A549 (cell line): ENCODE data around the gene SMOC1. TPM values are rescaled to one million over a fixed set of nuclear protein-coding genes. Genes with fewer than 3 reads are reported as not detected.

Experiments used
- ATAC-seq, 2 experiments: fragments of 200-7000 bp in 1 of 2; fragments of >200 bp in 1 of 2; cut with Nextera tagmentation in 1 of 2; cut with Tn5 transposase in 1 of 2; 3 replicates each; pipeline versions ENCODE4 v1.8.0 to v1.9.1; 2018 to 2020; ENCODE audit warnings: mild to moderate bottlenecking in 1 of 2, moderate library complexity in 1 of 2
- CTCF ChIA-PET: fragments of 300-600 bp; sonication (Branson Sonifier 250); formaldehyde crosslinking; extraction: SDS; loops from one replicate; lab custom pipeline; 2021; ENCODE audit warnings: antibody characterized with exemption, inconsistent platforms; lab: Yijun Ruan, JAX
- POLR2A ChIA-PET: fragments of 350-600 bp; formaldehyde crosslinking; extraction: SDS; loops from one replicate; lab custom pipeline; 2021; ENCODE audit warnings: antibody characterized with exemption, inconsistent platforms; lab: Yijun Ruan, JAX
- DNase-seq, 2 experiments: peaks; one replicate each; pipeline versions ENCODE4 v3.0.0 to v3.0.0-alpha.2; 2011 to 2016; ENCODE audit warnings: low read depth in 1 of 2, low spot score in 1 of 2
- FAIRE-seq: peaks from 2 replicates; lab custom pipeline; 2011; peaks lifted over from hg19 to GRCh38; lab: Jason Lieb, UNC
- H3K27ac ChIP-seq, 2 experiments: fragments of >200 bp; sonication (Bioruptor Twin); formaldehyde crosslinking; 3 replicates each; pipeline ENCODE4 v1.5.1; 2016 to 2017
- H3K4me1 ChIP-seq: fragments of >200 bp; sonication (Bioruptor Twin); formaldehyde crosslinking; 3 replicates; pipeline ENCODE4 v1.6.1; 2016
- H3K4me2 ChIP-seq: fragments of >200 bp; sonication (Bioruptor Twin); formaldehyde crosslinking; 3 replicates; pipeline ENCODE4 v1.6.1; 2016
- H3K4me3 ChIP-seq: fragments of >200 bp; sonication (Bioruptor Twin); formaldehyde crosslinking; 3 replicates; pipeline ENCODE4 v1.5.1; 2016
- H3K9me3 ChIP-seq: fragments of >200 bp; sonication (Bioruptor Twin); formaldehyde crosslinking; 3 replicates; pipeline ENCODE4 v1.6.1; 2016
- BCL3 ChIP-seq: fragments of >200 bp; sonication (Bioruptor Twin); formaldehyde crosslinking; IDR thresholded peaks from 3 replicates; pipeline ENCODE4 v1.6.1; 2016
- BHLHE40 ChIP-seq: IDR thresholded peaks from 2 replicates; pipeline ENCODE4 v1.6.1; 2012; ENCODE audit warnings: low read depth, low read length, inconsistent platforms
- CEBPB ChIP-seq, 2 experiments: fragments of >200 bp in 1 of 2; sonication (Bioruptor Twin) in 1 of 2; formaldehyde crosslinking in 1 of 2; IDR thresholded peaks; 2 replicates each; pipeline ENCODE4 v1.6.1; 2012 to 2016
- ESRRA ChIP-seq: fragments of 150-350 bp; IDR thresholded peaks from 2 replicates; pipeline ENCODE4 v1.6.1; 2014; ENCODE audit warnings: mild to moderate bottlenecking, low read length, borderline replicate concordance
- FOSL2 ChIP-seq, 2 experiments: fragments of 450-650 bp in 1 of 2; fragments of >200 bp in 1 of 2; sonication (Bioruptor Twin) in 1 of 2; formaldehyde crosslinking; IDR thresholded peaks; 2 replicates each; pipeline versions ENCODE4 v1.5.0 to v1.6.1; 2016 to 2020; ENCODE audit warnings: mild to moderate bottlenecking in 1 of 2, moderate library complexity in 1 of 2
- GATA3 ChIP-seq: IDR thresholded peaks from 2 replicates; pipeline ENCODE4 v1.6.1; 2012; ENCODE audit warnings: borderline replicate concordance
- HDAC2 ChIP-seq: fragments of 200-600 bp; sonication (generic); IDR thresholded peaks from 2 replicates; pipeline ENCODE4 v1.6.1; 2016
- HES2 ChIP-seq: fragments of >200 bp; sonication (Bioruptor Twin); formaldehyde crosslinking; IDR thresholded peaks from 2 replicates; pipeline ENCODE4 v1.6.1; 2016
- JUNB ChIP-seq: fragments of >200 bp; sonication (Bioruptor Twin); formaldehyde crosslinking; IDR thresholded peaks from 2 replicates; pipeline ENCODE4 v1.6.1; 2016
- KDM1A ChIP-seq: fragments of 200-600 bp; sonication (generic); IDR thresholded peaks from 2 replicates; pipeline ENCODE4 v1.6.1; 2016; ENCODE audit warnings: low read depth, mild to moderate bottlenecking
- MYC ChIP-seq: IDR thresholded peaks from 2 replicates; pipeline ENCODE4 v1.6.1; 2012; ENCODE audit warnings: mild to moderate bottlenecking, inconsistent platforms, low read length, improper control_type of control experiment, borderline replicate concordance
- NFE2L2 ChIP-seq: fragments of 150-350 bp; conservative IDR thresholded peaks from 2 replicates; pipeline ENCODE4 v1.6.1; 2014; ENCODE audit warnings: low read length
- PHF8 ChIP-seq: fragments of 200-600 bp; sonication (generic); IDR thresholded peaks from 2 replicates; pipeline ENCODE4 v1.6.1; 2016; ENCODE audit warnings: low read depth, mild to moderate bottlenecking, antibody characterized with exemption, moderate library complexity, borderline replicate concordance
- RAD21 ChIP-seq, 2 experiments: fragments of >200 bp in 1 of 2; sonication (Bioruptor Twin) in 1 of 2; formaldehyde crosslinking in 1 of 2; IDR thresholded peaks in 1 of 2; conservative IDR thresholded peaks in 1 of 2; 2 replicates in 1 of 2; 3 replicates in 1 of 2; pipeline ENCODE4 v1.6.1; 2012 to 2018; ENCODE audit warnings: inconsistent platforms in 1 of 2
- RARB ChIP-seq: fragments of 250-450 bp; sonication (Bioruptor Pico); IDR thresholded peaks from 2 replicates; pipeline ENCODE4 v1.8.0; 2021; ENCODE audit warnings: mild to moderate bottlenecking, moderate library complexity
- RNF2 ChIP-seq: fragments of 200-600 bp; sonication (generic); IDR thresholded peaks from 2 replicates; pipeline ENCODE4 v1.6.1; 2016; ENCODE audit warnings: low read depth, mild to moderate bottlenecking, antibody characterized with exemption, moderate library complexity, borderline replicate concordance
- SMC3 ChIP-seq: fragments of >200 bp; sonication (Bioruptor Twin); formaldehyde crosslinking; IDR thresholded peaks from 3 replicates; pipeline ENCODE4 v1.6.1; 2018; ENCODE audit warnings: inconsistent platforms
- TFCP2L1 ChIP-seq: fragments of 250-450 bp; sonication (Bioruptor Pico); IDR thresholded peaks from 2 replicates; pipeline ENCODE4 v1.5.0; 2021; ENCODE audit warnings: mild to moderate bottlenecking
- ZNF302 ChIP-seq: fragments of 250-450 bp; sonication (Bioruptor Pico); IDR thresholded peaks from 2 replicates; pipeline ENCODE4 v1.9.0; 2021; ENCODE audit warnings: inconsistent platforms, mild to moderate bottlenecking, moderate library complexity
- WGBS: methylation state at CpG from one replicate; pipeline ENCODE4 v1.1.6; 2017; ENCODE audit errors: missing lambda C conversion rate; 5-methylcytosine and 5-hydroxymethylcytosine counted together
- polyA plus RNA-seq, 4 experiments: library from polyadenylated mRNA; depleted of rRNA in 3 of 4; stranded (reverse); fragments of >200 nt; fragmentation: RNase III in 1 of 4; extraction: RNeasy Plus Mini Kit Qiagen cat#74134 plus additional on column Dnase treatment in 1 of 4; gene quantifications; 2 replicates in 3 of 4; 3 replicates in 1 of 4; pipeline ENCODE4 v1.2.3, GENCODE V29; 2011 to 2017
- TF ChIP-seq, protein P1 (sequence below): fragments of 250-450 bp; sonication (Bioruptor Pico); IDR thresholded peaks from 2 replicates; pipeline ENCODE4 v1.5.0; 2021; ENCODE audit warnings: mild to moderate bottlenecking, moderate library complexity, borderline replicate concordance
- TF ChIP-seq, protein P2 (sequence below): fragments of 450-650 bp; IDR thresholded peaks from 2 replicates; pipeline ENCODE4 v1.6.1; 2014; ENCODE audit warnings: antibody characterized with exemption
- TF ChIP-seq, protein P3 (sequence below): fragments of 150-350 bp; IDR thresholded peaks from 2 replicates; pipeline ENCODE4 v1.6.1; 2014; ENCODE audit warnings: low read depth, mild to moderate bottlenecking, low read length

SMOC1 gene
- polyA plus RNA-seq, 2 of the 4 experiments (the other 2 are of a cell fraction), result 12.2 to 18.4 TPM

DNA sequence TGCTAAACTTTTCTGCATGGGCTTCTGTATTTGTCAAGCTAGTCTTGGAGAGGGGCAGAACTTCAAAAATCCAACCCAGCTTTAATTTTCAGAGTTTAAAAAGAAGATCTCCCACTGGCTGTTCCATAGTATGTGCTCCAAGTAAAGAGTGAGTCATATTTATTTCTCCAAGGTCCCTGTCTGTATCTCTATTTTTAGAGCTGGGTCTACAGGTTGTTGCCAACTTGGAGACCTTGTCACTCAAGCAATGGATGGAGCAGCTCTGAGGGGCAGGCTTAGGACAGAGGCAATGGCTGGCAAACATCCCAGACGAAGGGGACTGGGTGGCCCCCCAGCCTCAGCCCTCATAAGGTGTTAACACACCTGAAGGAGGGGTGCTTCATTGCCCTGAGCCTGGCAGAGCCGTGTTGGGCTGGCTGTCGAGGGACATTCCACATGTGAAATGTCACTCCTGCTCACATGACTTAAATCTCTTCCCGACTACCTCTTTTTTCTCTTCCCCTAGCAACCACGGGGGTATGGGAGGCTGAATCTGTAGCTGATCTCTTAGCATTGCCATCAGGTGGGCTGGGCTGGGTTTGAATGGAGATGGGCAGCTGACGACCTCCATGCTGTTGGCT, 103.1 kb downstream of the SMOC1 start:
- TF ChIP-seq FOSL2 (IDR thresholded peaks at IDR 0.05) (no peak), FOSL2 (CRISPR knock-in tag; IDR thresholded peaks at IDR 0.05) (0 out of 2 replicates have a peak, but pooled peaks have one; percentile 22), SMC3 (no peak)
- CTCF ChIA-PET, result interaction anchor here (1.0 to 1.3 kb wide), 4 partner anchors 8 to 42 kb away, joined by 3 to 5 read pairs (median 4); no protein-coding TSS in a partner anchor
- FAIRE-seq (no peak), DNase-seq (no peak), ATAC-seq (peak; percentile 35 to 37; a peak in 4 of 6 replicates)
- Histone ChIP-seq H3K4me3 (no peak overlapping the region), H3K27ac (peak overlapping the region; percentile 50 to 54), H3K4me2 (peak overlapping the region; percentile 47), H3K9me3 (no peaks in the 10 kb centered on the region), H3K4me1 (peaks cover 45% of the 10 kb centered on the region)
- 30% methylated on average over 5 of the region's 6 CpGs for WGBS
- POLR2A ChIA-PET, result no interaction called here

DNA sequence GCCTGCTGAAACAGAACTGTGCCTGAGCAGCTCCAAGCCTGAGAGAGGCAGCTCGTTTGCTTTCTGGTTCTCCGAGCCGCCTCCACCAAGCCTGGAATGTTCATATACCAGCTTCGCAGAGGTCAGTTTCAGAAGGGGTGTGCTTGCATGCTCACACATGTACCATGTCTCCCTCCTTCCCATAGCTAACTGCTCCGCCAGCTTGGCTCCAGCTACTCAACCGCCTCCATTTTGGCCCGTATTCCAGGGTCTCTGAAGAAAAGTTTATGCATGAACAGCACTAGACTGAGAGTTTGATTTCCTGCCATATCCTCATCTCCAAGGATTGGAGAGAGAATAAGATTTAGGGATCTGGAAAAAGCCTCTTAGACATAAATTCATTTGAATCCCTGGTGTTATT, 103.7 kb downstream of the SMOC1 start:
- H3K4me2 ChIP-seq, result no peak overlapping the region
- ATAC-seq (no peak), DNase-seq (no peak), FAIRE-seq (no peak)
- TF ChIP-seq RNF2, result no peak
- no peak for TF ChIP-seq MYC
- no peak for TF ChIP-seq TFCP2L1 (CRISPR knock-in tag)
- TF ChIP-seq BCL3, result no peak
- ChIA-PET CTCF (interaction anchor here (0.7 to 1.3 kb wide), 5 partner anchors 11 to 161 kb away, joined by 3 to 5 read pairs (median 3); no protein-coding TSS in a partner anchor), POLR2A (no interaction called here)
- WGBS, result 85% methylated on average over 7 of the region's 7 CpGs
- peaks cover 45% of the 10 kb centered on the region for H3K4me1 ChIP-seq
- H3K4me3 ChIP-seq, result no peak overlapping the region
- peak overlapping the region in 1 of 2 experiments; percentile 54; a peak in 3 of 6 replicates for H3K27ac ChIP-seq
- no peaks in the 10 kb centered on the region for H3K9me3 ChIP-seq

DNA sequence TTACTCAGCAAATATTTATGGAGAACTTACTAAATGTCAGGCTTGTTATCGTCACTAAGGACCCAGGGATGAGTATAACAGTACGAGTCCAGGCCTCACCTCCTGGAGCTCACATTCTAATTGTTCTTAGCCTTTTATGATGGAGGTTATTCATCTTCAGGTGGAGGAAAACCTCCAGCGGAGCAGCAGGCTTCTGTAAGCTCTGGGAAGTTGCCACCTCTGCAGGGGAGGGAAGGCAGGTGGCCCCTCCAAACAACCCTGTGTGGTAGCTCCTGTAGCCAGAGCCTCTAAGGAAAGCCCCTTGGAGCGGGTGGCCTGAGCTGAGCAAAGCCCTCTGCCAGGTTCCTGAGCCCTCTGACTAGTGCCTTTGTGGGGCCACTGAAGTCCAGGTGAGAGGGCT, 104.1 kb downstream of the SMOC1 start:
- ATAC-seq, result no peak
- H3K4me1 ChIP-seq, result peaks cover 45% of the 10 kb centered on the region

More for the DNA sequence above, 104.1 kb downstream of the SMOC1 start:
- DNase-seq, result no peak
- Histone ChIP-seq H3K4me3 (no peak overlapping the region), H3K9me3 (no peaks in the 10 kb centered on the region), H3K4me2 (no peak overlapping the region), H3K27ac (peak overlapping the region in 1 of 2 experiments; percentile 53; a peak in 4 of 6 replicates)
- ChIA-PET POLR2A (no interaction called here), CTCF (interaction anchor here (0.7 to 1.6 kb wide), 4 partner anchors 11 to 161 kb away, joined by 3 to 5 read pairs (median 4); no protein-coding TSS in a partner anchor)
- FAIRE-seq, result no peak
- TF ChIP-seq GATA3 (no peak), JUNB (no peak), NFE2L2 (no peak), KDM1A (no peak), HDAC2 (no peak), PHF8 (no peak), HES2 (no peak), ESRRA (no peak), ZNF302 (CRISPR knock-in tag) (no peak), RAD21 (conservative IDR thresholded peaks at IDR 0.05 in 1 of 2, IDR thresholded peaks at IDR 0.05 in 1 of 2) (no peak), RNF2 (no peak), BHLHE40 (no peak), CEBPB (IDR thresholded peaks at IDR 0.05) (no peak), RARB (CRISPR knock-in tag) (no peak)
- TF ChIP-seq, protein P1, sequence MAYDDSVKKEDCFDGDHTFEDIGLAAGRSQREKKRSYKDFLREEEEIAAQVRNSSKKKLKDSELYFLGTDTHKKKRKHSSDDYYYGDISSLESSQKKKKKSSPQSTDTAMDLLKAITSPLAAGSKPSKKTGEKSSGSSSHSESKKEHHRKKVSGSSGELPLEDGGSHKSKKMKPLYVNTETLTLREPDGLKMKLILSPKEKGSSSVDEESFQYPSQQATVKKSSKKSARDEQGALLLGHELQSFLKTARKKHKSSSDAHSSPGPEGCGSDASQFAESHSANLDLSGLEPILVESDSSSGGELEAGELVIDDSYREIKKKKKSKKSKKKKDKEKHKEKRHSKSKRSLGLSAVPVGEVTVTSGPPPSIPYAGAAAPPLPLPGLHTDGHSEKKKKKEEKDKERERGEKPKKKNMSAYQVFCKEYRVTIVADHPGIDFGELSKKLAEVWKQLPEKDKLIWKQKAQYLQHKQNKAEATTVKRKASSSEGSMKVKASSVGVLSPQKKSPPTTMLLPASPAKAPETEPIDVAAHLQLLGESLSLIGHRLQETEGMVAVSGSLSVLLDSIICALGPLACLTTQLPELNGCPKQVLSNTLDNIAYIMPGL, result no peak
- TF ChIP-seq, protein P2, sequence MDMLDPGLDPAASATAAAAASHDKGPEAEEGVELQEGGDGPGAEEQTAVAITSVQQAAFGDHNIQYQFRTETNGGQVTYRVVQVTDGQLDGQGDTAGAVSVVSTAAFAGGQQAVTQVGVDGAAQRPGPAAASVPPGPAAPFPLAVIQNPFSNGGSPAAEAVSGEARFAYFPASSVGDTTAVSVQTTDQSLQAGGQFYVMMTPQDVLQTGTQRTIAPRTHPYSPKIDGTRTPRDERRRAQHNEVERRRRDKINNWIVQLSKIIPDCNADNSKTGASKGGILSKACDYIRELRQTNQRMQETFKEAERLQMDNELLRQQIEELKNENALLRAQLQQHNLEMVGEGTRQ, result no peak
- TF ChIP-seq, protein P3, sequence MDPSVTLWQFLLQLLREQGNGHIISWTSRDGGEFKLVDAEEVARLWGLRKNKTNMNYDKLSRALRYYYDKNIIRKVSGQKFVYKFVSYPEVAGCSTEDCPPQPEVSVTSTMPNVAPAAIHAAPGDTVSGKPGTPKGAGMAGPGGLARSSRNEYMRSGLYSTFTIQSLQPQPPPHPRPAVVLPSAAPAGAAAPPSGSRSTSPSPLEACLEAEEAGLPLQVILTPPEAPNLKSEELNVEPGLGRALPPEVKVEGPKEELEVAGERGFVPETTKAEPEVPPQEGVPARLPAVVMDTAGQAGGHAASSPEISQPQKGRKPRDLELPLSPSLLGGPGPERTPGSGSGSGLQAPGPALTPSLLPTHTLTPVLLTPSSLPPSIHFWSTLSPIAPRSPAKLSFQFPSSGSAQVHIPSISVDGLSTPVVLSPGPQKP, result no peak
- 66% methylated on average over 4 of the region's 4 CpGs for WGBS
